ENCODE results near the gene TNNC1.

TNNC1 gene

GRCh38 chr3:52458770-52459545 is 5.1 kb upstream of the TNNC1 start:
- no peak for DNase-seq (ENCODE audit: low spot score)

- no peak for DNase-seq (ENCODE audit: low spot score)
Measured at GRCh38 chr3:52458031-52458760, 4.4 kb upstream of the TNNC1 start.

GRCh38 chr3:52456800-52457183 is 3.0 kb upstream of the TNNC1 start:
- no peak for DNase-seq (ENCODE audit: low spot score)

DNA sequence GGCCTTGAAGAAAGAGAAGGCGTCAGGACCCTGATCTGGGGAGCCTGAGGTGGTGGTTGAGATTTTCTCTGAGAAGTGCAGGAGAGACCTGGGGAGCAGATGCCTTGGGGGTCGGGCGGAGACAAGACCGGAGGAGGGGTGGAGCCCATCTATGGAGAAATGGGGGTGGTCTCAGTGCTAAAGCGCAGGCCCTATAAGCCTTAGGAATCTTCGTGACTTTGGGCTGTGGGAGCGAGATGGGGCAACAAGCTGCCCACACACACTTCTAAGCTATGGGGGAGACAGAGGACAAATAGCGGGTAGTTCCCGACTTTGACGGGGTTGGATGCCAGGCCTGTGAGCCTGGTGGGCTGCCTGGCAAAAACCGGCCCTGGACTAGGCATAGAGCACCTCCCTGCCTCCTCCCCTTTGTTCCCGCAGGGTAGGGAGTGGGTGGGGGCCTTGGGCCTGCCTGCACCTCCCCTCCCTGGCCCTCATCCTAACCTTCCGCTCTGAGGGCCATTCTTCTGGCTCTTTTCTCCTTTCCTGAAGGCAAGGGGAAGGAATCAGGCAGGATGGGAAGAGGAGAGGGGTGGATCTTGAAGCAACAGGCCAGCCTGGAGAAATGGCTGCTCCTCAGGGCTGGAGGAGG is 2.4 kb upstream of the TNNC1 start:
- DNase-seq (ENCODE audit: low spot score) = no peak

GRCh38 chr3:52455283-52456168 is 1.7 kb upstream of the TNNC1 start, which contains the start of gene NISCH:
Gene NISCH (plus strand): TSS chr3:52455604. CDS start chr3:52455642, 38 bp downstream.
- DNase-seq (ENCODE audit: low spot score) = peak; percentile 93

GRCh38 chr3:52454938-52455282 is 1.1 kb upstream of the TNNC1 start:
- no peak for DNase-seq (ENCODE audit: low spot score)

- DNase-seq (ENCODE audit: low spot score) = no peak
Measured at GRCh38 chr3:52454250-52454937, 553 bp upstream of the TNNC1 start.

GRCh38 chr3:52452570-52453221 is 1.1 kb downstream of the TNNC1 start:
- DNase-seq (ENCODE audit: low spot score) = no peak

DNA sequence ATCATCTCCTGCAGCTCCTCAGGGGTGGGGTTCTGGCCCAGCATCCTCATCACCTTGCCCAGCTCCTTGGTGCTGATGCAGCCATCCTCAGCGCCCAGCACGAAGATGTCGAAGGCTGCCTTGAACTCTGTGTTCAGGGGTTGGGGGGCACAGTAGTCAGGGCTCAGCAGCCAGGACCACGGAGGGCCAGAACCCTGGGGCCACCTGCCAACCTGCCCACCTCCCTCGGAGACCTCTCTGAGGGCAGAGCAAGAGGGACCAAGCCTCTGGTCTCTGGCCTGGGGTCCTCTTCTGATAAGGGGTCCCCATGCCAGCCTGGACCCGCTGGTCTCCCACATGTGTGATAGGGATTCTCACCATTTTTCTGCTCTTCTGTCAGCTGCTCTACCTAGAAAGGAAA is 1.7 kb downstream of the TNNC1 start:
- DNase-seq (ENCODE audit: low spot score) = no peak

DNA sequence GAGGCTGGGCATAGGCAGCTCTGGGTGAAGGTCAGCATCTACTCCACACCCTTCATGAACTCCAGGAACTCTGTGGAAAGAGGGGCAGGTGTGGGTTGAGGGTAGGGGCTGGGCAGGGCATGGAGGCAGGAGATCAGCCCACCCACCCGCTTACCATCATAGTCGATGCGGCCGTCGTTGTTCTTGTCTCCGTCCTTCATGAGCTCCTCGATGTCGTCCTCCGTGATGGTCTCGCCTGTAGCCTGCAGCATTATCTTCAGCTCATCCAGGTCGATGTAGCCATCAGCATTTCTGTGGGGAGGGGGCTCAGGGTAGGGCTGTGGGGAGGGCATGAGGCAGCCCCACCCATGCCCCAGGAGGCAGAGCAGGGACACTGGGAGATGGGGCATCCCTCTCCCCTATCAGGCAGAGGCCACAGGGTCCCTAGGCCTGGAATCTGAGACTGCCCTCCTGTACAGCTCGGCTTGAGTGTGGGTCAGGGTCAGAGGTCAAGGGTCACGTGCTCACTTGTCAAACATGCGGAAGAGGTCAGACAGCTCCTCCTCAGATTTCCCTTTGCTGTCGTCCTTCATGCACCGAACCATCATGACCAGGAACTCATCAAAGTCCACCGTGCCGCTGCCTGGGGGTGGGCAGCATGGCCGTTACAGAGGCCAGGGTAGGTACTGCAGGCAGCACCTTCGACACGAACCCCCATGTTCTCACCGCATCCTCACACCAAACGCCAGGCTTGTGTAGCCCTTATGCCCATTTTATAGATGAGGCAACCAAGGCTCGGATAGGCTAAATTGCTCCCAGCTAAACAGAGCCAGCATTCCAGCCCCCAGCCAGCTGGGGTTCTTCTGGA is 2.4 kb downstream of the TNNC1 start:
- no peak for DNase-seq (ENCODE audit: low spot score)

DNA sequence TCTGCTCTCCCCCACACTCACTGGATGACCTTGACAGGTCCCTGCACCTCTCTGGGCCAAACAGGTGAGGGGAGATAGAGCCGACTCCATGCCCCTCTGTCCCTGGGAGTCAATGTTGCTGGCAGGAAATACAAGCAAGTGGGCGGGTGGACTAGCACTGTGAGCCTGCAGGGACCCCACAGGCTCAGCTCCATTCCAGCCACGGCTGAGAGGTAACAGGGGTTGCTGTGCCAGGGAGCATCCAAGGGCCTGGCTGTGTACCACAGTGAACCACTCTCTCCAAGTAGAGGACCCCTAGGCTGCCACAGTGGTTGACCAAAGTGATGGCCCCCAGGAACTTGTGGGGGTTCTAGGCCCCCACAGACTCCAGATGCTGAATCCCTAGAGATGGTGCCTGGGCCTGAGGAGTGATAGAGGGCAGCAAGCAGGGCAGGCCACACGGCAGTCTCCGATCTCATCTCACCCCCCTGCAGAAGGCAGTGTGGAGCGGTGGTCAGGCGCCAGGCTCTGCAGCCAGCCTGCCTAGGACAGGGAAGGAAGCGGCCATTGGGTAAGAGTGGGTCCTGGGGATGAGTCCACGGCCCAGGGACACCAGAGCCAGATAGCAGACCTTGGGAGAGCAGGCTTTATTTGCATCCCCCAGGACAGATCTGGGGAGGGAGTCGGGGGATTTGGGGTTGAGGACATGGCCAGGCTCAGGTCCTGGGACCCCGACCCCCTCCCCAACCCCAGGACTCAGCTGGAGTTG is 3.2 kb downstream of the TNNC1 start:
- no peak for DNase-seq (ENCODE audit: low spot score)

- DNase-seq (ENCODE audit: low spot score) = no peak
Measured at GRCh38 chr3:52447512-52448355, 6.1 kb downstream of the TNNC1 start.

GRCh38 chr3:52446631-52447511 is 7.0 kb downstream of the TNNC1 start:
- DNase-seq (ENCODE audit: low spot score) = peak; percentile 66

GRCh38 chr3:52446042-52446441 is 7.8 kb downstream of the TNNC1 start:
- no peak for DNase-seq (ENCODE audit: low spot score)

DNA sequence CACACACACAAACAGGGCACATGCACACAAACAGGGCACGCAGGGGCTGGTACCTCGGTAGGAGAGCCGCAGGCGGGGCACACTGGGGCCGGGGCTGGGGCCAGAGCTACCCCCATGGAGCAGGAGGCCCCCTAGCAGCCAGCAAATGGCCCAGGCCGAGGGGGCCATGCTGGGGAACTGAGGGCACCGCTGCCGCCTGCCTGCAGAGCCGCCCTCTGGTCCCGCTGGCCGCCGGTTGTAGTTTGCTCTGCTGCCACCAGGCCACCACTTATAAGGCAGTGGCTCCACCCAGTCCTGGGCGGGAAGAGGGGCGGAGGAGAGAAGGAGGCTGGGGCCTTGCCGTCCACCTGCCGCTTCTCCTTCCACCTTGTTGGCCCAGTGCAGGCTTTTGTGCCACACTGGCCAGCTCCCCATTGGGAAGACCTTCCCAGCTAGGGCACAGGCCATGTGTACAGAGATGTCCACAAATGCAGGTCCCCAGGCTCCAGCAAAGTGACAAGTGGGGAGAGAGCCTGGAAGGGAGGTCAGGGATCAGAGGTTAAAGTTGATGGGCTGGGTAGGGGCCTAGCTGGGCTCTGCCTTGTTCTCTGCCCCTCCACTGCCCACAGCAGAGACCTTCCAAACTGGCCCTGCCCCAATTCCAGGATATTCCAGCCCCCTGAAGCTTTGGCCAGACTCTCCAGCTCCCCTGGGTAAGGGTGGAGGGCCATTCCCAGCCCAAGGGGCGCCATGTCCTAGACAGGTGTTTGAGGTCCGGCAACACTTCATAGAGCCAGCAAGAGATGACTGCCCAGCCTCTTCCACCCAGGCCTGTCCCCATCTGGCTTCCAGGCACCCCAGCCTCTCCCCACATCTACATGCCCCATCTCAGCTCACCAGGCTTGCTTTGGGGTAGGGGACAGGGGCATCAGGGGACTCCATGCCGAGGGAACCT is 8.7 kb downstream of the TNNC1 start, which contains the start of gene SEMA3G:
SEMA3G (minus strand) TSS at position 244 of the 934 bp plus-strand sequence; CDS start at position 168, 76 bp downstream.
- peak; percentile 64 for DNase-seq (ENCODE audit: low spot score)
